ENCODE data around the gene ZNF723.
"Not testable (repeated sequence)": the region's sequence is repeated elsewhere in the genome, so short reads cannot be mapped to it uniquely, and the experiment has no call there.

Gene ZNF723

GRCh38 chr19:22832031-22832762 lies at the start of gene ZNF723:
Gene ZNF723, plus strand, starts transcription at chr19:22832291. Its CDS starts 89 bp downstream, at chr19:22832380.
- no peak for DNase-seq (ENCODE audit: extremely low read depth in 1 of 2, low read depth in 1 of 2)

- DNase-seq (ENCODE audit: extremely low read depth in 1 of 2, low read depth in 1 of 2), result no peak
Observed at GRCh38 chr19:22783651-22784410, 48.3 kb upstream of the ZNF723 start, which contains the start of gene ZNF99. Gene ZNF99, minus strand, starts transcription at chr19:22784151. Its CDS starts 135 bp downstream, at chr19:22784016.

- not testable (repeated sequence) for DNase-seq (ENCODE audit: extremely low read depth in 1 of 2, low read depth in 1 of 2)
Observed at GRCh38 chr19:22792863-22793262, 39.2 kb upstream of the ZNF723 start.

GRCh38 chr19:22797040-22797439 lies 35.1 kb upstream of the ZNF723 start:
- no peak for DNase-seq (ENCODE audit: extremely low read depth in 1 of 2, low read depth in 1 of 2)

- DNase-seq (ENCODE audit: extremely low read depth in 1 of 2, low read depth in 1 of 2), result no peak
Observed at GRCh38 chr19:22806418-22806817, 25.7 kb upstream of the ZNF723 start.

- no peak for DNase-seq (ENCODE audit: extremely low read depth in 1 of 2, low read depth in 1 of 2)
Observed at GRCh38 chr19:22807061-22807835, 24.8 kb upstream of the ZNF723 start.

- no peak for DNase-seq (ENCODE audit: extremely low read depth in 1 of 2, low read depth in 1 of 2)
Observed at GRCh38 chr19:22814124-22814523, 18.0 kb upstream of the ZNF723 start.

GRCh38 chr19:22831211-22831610 lies 880 bp upstream of the ZNF723 start:
- DNase-seq (ENCODE audit: extremely low read depth in 1 of 2, low read depth in 1 of 2), result no peak

GRCh38 chr19:22857713-22858320 lies 25.7 kb downstream of the ZNF723 start:
- not testable (repeated sequence) for DNase-seq (ENCODE audit: extremely low read depth in 1 of 2, low read depth in 1 of 2)

GRCh38 chr19:22882797-22883196 lies 50.7 kb downstream of the ZNF723 start:
- DNase-seq (ENCODE audit: extremely low read depth in 1 of 2, low read depth in 1 of 2), result no peak

- no peak for DNase-seq (ENCODE audit: extremely low read depth in 1 of 2, low read depth in 1 of 2)
Observed at GRCh38 chr19:22893855-22894270, 61.8 kb downstream of the ZNF723 start.

- no peak for DNase-seq (ENCODE audit: extremely low read depth in 1 of 2, low read depth in 1 of 2)
Observed at GRCh38 chr19:22901431-22902130, 69.5 kb downstream of the ZNF723 start.
